ENCODE results near the gene POC1A. TPM values are rescaled to one million over a fixed set of nuclear protein-coding genes. Genes with fewer than 3 reads are reported as not detected.

POC1A gene
- total and polyA plus RNA-seq, 2 of the 4 experiments (the other 2 are of a cell fraction): 10.6 to 11.5 TPM

DNA sequence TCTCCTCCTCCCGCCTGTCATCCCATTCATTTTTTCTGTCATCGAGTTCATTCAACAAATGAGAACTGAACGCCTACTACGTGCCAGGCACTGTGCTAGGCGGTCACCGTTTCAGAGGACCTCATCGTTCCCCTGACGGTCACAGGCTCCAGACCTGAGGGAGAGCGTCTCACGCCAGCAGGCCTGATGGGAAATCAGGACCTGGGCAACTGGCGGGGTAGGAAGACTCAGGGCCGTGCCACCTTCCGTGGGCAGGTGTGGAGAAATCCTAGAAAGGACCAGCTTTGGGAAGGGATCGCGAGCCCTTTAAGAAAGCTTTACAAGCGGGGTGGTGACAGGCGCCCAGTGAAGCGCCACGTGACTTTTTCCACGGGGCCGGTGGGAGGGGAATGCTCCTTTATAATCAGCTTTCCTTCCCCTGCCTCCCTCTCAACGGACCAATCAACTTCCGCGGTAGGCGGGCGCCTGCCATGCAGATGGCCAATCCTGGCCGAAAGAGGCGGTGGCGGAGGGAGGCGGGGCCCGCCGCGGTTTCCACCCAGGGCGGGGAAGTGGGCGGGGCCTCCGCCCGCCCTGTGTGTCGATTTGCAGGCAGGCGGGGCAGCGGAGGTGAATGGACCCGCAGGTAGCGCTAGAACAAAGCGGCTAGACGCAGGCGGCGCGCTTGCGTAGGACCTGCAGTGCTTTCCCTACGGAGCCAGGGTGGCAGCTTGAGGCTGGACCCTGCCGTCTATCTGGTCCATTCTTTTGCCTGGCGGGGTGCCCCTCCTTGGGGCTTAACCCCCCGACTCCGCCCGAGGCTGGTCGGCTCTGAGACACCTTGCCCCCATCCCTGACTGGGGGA, 97.0 kb downstream of the POC1A start:
- CTCF ChIA-PET: interaction anchor here (1.2 to 1.8 kb wide), 2 partner anchors 56 to 61 kb away, joined by 3 to 5 read pairs; no protein-coding TSS in a partner anchor
- H4K20me1 ChIP-seq (ENCODE audit: insufficient read depth, low read length): peaks cover 11% of the 10 kb centered on the region; the same call in 1 of the 2 replicates
- TF ChIP-seq SMC3 (IDR thresholded peaks at IDR 0.05; ENCODE audit: low read depth, low read length): no peak
- no peak for TF ChIP-seq CHD1 (IDR thresholded peaks at IDR 0.05; ENCODE audit: low read depth, low read length)
- 0 out of 2 replicates have a peak, but pooled peaks have one; percentile 19 for TF ChIP-seq RFX5 (IDR thresholded peaks at IDR 0.05; ENCODE audit: low read depth, low read length)
- peak; percentile 75; the same call in 1 of the 2 replicates for TF ChIP-seq MAZ (IDR thresholded peaks at IDR 0.05; ENCODE audit: borderline replicate concordance, low read depth, low read length)
- TF ChIP-seq, protein P1, sequence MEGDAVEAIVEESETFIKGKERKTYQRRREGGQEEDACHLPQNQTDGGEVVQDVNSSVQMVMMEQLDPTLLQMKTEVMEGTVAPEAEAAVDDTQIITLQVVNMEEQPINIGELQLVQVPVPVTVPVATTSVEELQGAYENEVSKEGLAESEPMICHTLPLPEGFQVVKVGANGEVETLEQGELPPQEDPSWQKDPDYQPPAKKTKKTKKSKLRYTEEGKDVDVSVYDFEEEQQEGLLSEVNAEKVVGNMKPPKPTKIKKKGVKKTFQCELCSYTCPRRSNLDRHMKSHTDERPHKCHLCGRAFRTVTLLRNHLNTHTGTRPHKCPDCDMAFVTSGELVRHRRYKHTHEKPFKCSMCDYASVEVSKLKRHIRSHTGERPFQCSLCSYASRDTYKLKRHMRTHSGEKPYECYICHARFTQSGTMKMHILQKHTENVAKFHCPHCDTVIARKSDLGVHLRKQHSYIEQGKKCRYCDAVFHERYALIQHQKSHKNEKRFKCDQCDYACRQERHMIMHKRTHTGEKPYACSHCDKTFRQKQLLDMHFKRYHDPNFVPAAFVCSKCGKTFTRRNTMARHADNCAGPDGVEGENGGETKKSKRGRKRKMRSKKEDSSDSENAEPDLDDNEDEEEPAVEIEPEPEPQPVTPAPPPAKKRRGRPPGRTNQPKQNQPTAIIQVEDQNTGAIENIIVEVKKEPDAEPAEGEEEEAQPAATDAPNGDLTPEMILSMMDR (conservative IDR thresholded peaks at IDR 0.05; ENCODE audit: low read depth, low read length): no peak
- TF ChIP-seq NFE2L2 (IDR thresholded peaks at IDR 0.05; ENCODE audit: low read depth, low read length): no peak
- TF ChIP-seq FOS (IDR thresholded peaks at IDR 0.05; ENCODE audit: low read depth, low read length): peak; percentile 55; the same call in 1 of the 2 replicates
- TF ChIP-seq, protein P2, sequence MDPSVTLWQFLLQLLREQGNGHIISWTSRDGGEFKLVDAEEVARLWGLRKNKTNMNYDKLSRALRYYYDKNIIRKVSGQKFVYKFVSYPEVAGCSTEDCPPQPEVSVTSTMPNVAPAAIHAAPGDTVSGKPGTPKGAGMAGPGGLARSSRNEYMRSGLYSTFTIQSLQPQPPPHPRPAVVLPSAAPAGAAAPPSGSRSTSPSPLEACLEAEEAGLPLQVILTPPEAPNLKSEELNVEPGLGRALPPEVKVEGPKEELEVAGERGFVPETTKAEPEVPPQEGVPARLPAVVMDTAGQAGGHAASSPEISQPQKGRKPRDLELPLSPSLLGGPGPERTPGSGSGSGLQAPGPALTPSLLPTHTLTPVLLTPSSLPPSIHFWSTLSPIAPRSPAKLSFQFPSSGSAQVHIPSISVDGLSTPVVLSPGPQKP (IDR thresholded peaks at IDR 0.05; ENCODE audit: borderline replicate concordance, low read depth, low read length): no peak
- no peak for TF ChIP-seq RAD21 (IDR thresholded peaks at IDR 0.05; ENCODE audit: low read length)
- peak; percentile 36 for TF ChIP-seq RCOR1 (IDR thresholded peaks at IDR 0.05; ENCODE audit: insufficient replicate concordance, low read length)
- no peak for TF ChIP-seq CEBPB (IDR thresholded peaks at IDR 0.05; ENCODE audit: low read depth, low read length)
- peak; percentile 35; the same call in 1 of the 2 replicates for TF ChIP-seq POLR2A (IDR thresholded peaks at IDR 0.05; ENCODE audit: low read depth, low read length)
- no peak for TF ChIP-seq MAFK (IDR thresholded peaks at IDR 0.05; ENCODE audit: low read depth, low read length)
- peak; percentile 68 for TF ChIP-seq BHLHE40 (IDR thresholded peaks at IDR 0.05; ENCODE audit: low read depth, low read length)

More for the DNA sequence above, 97.0 kb downstream of the POC1A start:
- H3K79me1 ChIP-seq (ENCODE audit: low read depth in 1 of 2, low read length in 2 of 2): peaks cover 6 to 37% of the 10 kb centered on the region in 2 experiments; a peak in 3 of 4 replicates
- H3K56ac ChIP-seq (ENCODE audit: extremely low read depth, insufficient read depth, low read length): peak overlapping the region; percentile 63
- peak overlapping the region; percentile 40 for H3K9ac ChIP-seq (ENCODE audit: low read depth, low read length)
- H2BK20ac ChIP-seq (ENCODE audit: low read depth, low read length): peak overlapping the region; percentile 80
- H2AFZ ChIP-seq (replicated peaks; ENCODE audit: low read length, poor library complexity): peak overlapping the region; percentile 98
- H4K5ac ChIP-seq (ENCODE audit: low read depth, low read length): peak overlapping the region; percentile 43
- H3K4me2 ChIP-seq (ENCODE audit: low read depth, low read length): peak overlapping the region; percentile 92
- peaks cover 8% of the 10 kb centered on the region; the same call in 1 of the 2 replicates for H3K9me1 ChIP-seq (ENCODE audit: insufficient read depth, low read length)
- H3K36me3 ChIP-seq (ENCODE audit: control insufficient read depth, insufficient read depth, low read length): peaks cover 9% of the 10 kb centered on the region
- peak overlapping the region; percentile 51 for H3K4me3 ChIP-seq (ENCODE audit: insufficient read depth, low read depth, low read length)
- peak overlapping the region; percentile 96 for H3K4ac ChIP-seq (ENCODE audit: low read depth, low read length)
- H3K14ac ChIP-seq (replicated peaks; ENCODE audit: low read depth, low read length): peak overlapping the region; percentile 97
- no TSS peak for BruUV-seq (replicated peaks)
- intact Hi-C loops (cut with micrococcal nuclease): loop anchor here (1.0 to 5.0 kb wide), 4 partner anchors 34 to 115 kb away; partner anchors contain the start of gene PARP3
- 1% methylated on average over 36 of the region's 55 CpGs; no CpG with 5 or more reads in 1 of the 2 experiments for WGBS, 2 experiments (ENCODE audit: extremely low coverage in 2 of 2, insufficient read length in 1 of 2)
- H3K27ac ChIP-seq (ENCODE audit: insufficient read depth, low read length): peak overlapping the region; percentile 83
- H2BK5ac ChIP-seq (ENCODE audit: low read depth, low read length, poor library complexity, severe bottlenecking): peak overlapping the region; percentile 77
- H3K9me3 ChIP-seq (ENCODE audit: control insufficient read depth, insufficient read depth, low read length): no peaks in the 10 kb centered on the region
- H2BK15ac ChIP-seq (ENCODE audit: low read depth, low read length): peak overlapping the region; percentile 64; the same call in 1 of the 3 replicates
- no peaks in the 10 kb centered on the region for H3K27me3 ChIP-seq (ENCODE audit: control insufficient read depth, insufficient read depth, low read length)
- dilution Hi-C loops (cut with HindIII; ENCODE audit: low sequenced_read_pairs, unreplicated experiment): no loop called here
- ATAC-seq (ENCODE audit: low read depth) (peak; percentile 87), DNase-seq (peak; percentile 97)
- H2BK120ac ChIP-seq (ENCODE audit: low read depth, low read length): peak overlapping the region; percentile 79
- peak overlapping the region; percentile 6 for H3K18ac ChIP-seq (ENCODE audit: low read depth, low read length)
- H3K23ac ChIP-seq (ENCODE audit: low read depth, low read length): peak overlapping the region; percentile 97
- POLR2A ChIA-PET (ENCODE audit: unreplicated experiment): interaction anchor here (0.6 to 1.0 kb wide), 3 partner anchors 61 to 721 kb away, joined by 3 to 4 read pairs (median 3); no protein-coding TSS in a partner anchor
- H2AK5ac ChIP-seq (ENCODE audit: low read depth, low read length): peak overlapping the region; percentile 97
- in situ Hi-C loops (cut with MboI; ENCODE audit: low sequenced_read_pairs): no loop called here
- H2AK9ac ChIP-seq (replicated peaks; ENCODE audit: low read depth, low read length, poor library complexity): peak overlapping the region; percentile 98
- peaks cover 19% of the 10 kb centered on the region for H3K4me1 ChIP-seq (ENCODE audit: control insufficient read depth, insufficient read depth, low read length)
- H4K8ac ChIP-seq (ENCODE audit: low read depth in 2 of 2, low read length in 2 of 2): peak overlapping the region; percentile 64 to 95
- H4K91ac ChIP-seq (ENCODE audit: insufficient read depth, low read depth, low read length): peak overlapping the region; percentile 85

Data from IMR-90 (cell line).